Stimulated activated CD4-positive, alpha-beta T cell treated with anti-CD3 and anti-CD28 coated beads, TNF-alpha, amount 100 ng/mL, for 1 hour (primary cell): ENCODE data around the gene RAI1.

Experiments
- DNase-seq, 3 donors: peaks; one replicate each; pipeline ENCODE4 v3.0.0-alpha.2; 2020; ENCODE audit warnings: low read depth in 3 of 3, low spot score in 1 of 3

RAI1 gene

GRCh38 chr17:17716837-17717523, 35.7 kb downstream of the RAI1 start:
- no peak for DNase-seq

- no peak for DNase-seq
Measured at GRCh38 chr17:17718251-17718650, 37.0 kb downstream of the RAI1 start.

GRCh38 chr17:17719199-17719940, 38.1 kb downstream of the RAI1 start:
- DNase-seq: no peak

GRCh38 chr17:17719966-17720543, 38.8 kb downstream of the RAI1 start:
- DNase-seq: no peak

- no peak for DNase-seq
Measured at GRCh38 chr17:17721140-17721668, 39.9 kb downstream of the RAI1 start.

GRCh38 chr17:17722081-17722905, 41.0 kb downstream of the RAI1 start:
- no peak for DNase-seq

GRCh38 chr17:17722906-17723353, 41.7 kb downstream of the RAI1 start:
- DNase-seq: no peak

- DNase-seq: no peak
Measured at GRCh38 chr17:17723354-17724261, 42.4 kb downstream of the RAI1 start.

- no peak for DNase-seq
Measured at GRCh38 chr17:17724307-17725010, 43.2 kb downstream of the RAI1 start.

GRCh38 chr17:17725011-17725751, 43.9 kb downstream of the RAI1 start:
- DNase-seq: no peak

GRCh38 chr17:17725752-17726457, 44.6 kb downstream of the RAI1 start:
- no peak for DNase-seq

- DNase-seq: no peak
Measured at GRCh38 chr17:17726458-17727060, 45.3 kb downstream of the RAI1 start.

GRCh38 chr17:17727111-17727659, 45.9 kb downstream of the RAI1 start:
- DNase-seq: no peak

GRCh38 chr17:17728146-17728545, 46.9 kb downstream of the RAI1 start:
- DNase-seq: no peak

GRCh38 chr17:17728550-17729251, 47.4 kb downstream of the RAI1 start:
- DNase-seq: no peak

GRCh38 chr17:17729620-17730249, 48.5 kb downstream of the RAI1 start:
- DNase-seq: peak in 1 of 3 donors; percentile 28
